ENCODE measurements around the gene RDH13.

DNA sequence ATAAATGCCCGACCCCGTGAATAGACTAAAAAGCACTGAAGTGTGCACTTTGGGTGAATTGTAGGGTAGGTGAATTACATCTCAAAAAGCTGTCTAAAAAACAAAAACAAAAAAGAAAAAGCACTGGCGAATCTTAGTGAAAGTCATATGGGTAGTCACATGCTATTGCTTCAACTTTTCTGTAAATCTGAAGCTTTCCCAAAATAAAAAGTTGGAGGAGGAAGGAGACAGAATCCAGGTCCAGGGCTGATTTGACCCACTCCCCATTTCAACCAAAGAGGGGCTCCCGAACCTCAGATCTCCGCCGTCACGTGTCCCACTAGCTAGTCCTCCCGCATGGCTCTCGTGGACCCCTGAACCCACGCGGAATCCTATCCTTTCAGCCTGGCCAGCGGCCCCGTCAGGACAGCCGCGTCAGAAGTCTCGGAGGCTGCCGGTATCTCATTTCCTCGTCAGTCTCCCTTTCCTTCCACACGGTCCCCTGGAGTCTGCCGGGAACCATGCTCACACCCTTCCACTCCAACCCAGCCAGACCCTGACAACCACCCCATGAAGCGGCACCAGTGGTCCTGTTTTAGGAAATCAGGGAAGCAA, 48.4 kb upstream of the RDH13 start:
- TF ChIP-seq, protein P1, sequence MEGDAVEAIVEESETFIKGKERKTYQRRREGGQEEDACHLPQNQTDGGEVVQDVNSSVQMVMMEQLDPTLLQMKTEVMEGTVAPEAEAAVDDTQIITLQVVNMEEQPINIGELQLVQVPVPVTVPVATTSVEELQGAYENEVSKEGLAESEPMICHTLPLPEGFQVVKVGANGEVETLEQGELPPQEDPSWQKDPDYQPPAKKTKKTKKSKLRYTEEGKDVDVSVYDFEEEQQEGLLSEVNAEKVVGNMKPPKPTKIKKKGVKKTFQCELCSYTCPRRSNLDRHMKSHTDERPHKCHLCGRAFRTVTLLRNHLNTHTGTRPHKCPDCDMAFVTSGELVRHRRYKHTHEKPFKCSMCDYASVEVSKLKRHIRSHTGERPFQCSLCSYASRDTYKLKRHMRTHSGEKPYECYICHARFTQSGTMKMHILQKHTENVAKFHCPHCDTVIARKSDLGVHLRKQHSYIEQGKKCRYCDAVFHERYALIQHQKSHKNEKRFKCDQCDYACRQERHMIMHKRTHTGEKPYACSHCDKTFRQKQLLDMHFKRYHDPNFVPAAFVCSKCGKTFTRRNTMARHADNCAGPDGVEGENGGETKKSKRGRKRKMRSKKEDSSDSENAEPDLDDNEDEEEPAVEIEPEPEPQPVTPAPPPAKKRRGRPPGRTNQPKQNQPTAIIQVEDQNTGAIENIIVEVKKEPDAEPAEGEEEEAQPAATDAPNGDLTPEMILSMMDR (conservative IDR thresholded peaks at IDR 0.05; ENCODE audit: low read depth in 2 of 2), result no peak
- TF ChIP-seq EZH2phosphoT487 (IDR thresholded peaks at IDR 0.05; ENCODE audit: unreplicated experiment), result no peak
